ENCODE data around the gene DNAJB12. TPM values are rescaled to one million over a fixed set of nuclear protein-coding genes. Genes with fewer than 3 reads are reported as not detected.

Gene DNAJB12
- total RNA-seq, 2 donors from 2014 or later = 24.5 to 36.8 TPM

DNA sequence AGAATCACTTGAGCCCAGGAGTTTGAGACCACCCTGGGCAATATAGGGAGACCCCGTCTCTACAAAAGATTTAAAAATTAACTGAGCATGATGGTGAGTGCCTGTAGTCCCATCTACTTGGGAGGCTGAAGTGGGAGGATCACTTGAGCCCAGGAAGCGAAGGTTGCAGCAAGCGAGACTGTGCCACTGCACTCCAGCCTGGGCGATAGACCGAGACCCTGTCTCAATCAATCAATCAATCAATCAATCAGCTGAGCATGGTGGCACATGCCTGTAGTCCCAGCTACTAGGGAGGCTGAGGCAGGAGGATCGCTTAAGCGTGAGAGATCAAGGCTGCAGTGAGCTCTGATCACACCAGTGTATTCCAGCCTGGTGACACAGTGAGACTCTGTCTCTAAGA lies 40.5 kb downstream of the DNAJB12 start:
- H3K9me3 ChIP-seq = no peaks in the 10 kb centered on the region
- H3K27ac ChIP-seq = no peak overlapping the region
- no peak overlapping the region for H3K4me3 ChIP-seq
- DNase-seq (ENCODE audit: low spot score) = no peak
- TF ChIP-seq, protein P1, sequence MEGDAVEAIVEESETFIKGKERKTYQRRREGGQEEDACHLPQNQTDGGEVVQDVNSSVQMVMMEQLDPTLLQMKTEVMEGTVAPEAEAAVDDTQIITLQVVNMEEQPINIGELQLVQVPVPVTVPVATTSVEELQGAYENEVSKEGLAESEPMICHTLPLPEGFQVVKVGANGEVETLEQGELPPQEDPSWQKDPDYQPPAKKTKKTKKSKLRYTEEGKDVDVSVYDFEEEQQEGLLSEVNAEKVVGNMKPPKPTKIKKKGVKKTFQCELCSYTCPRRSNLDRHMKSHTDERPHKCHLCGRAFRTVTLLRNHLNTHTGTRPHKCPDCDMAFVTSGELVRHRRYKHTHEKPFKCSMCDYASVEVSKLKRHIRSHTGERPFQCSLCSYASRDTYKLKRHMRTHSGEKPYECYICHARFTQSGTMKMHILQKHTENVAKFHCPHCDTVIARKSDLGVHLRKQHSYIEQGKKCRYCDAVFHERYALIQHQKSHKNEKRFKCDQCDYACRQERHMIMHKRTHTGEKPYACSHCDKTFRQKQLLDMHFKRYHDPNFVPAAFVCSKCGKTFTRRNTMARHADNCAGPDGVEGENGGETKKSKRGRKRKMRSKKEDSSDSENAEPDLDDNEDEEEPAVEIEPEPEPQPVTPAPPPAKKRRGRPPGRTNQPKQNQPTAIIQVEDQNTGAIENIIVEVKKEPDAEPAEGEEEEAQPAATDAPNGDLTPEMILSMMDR (IDR thresholded peaks at IDR 0.05) = no peak
- H3K36me3 ChIP-seq = no peaks in the 10 kb centered on the region
- peaks cover 2 to 67% of the 10 kb centered on the region in 2 donors for H3K4me1 ChIP-seq
- no peaks in the 10 kb centered on the region for H3K27me3 ChIP-seq

DNA sequence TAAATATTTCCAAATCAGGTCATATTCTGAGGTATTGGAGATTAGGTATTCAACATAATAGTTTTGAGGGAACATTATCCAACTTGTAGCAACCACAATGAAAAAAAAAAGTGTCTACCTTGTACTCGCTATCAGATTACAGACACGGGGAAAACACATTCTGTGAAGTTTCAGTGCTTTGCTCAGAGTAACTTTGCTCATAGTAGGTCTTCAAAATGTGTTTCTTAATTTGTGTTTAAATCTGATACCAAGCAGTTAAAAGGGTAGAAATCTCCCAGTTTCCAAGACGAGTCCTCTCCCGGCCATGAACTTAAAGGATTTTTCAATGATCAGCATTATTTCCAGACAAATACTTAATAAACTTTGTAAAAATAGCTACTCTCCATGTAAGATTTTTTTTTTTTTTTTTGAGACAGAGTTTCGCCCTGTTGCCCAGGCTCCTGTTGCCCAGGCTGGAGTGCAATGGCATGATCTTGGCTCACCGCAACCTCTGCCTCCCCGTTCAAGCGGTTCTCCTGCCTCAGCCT lies 41.8 kb downstream of the DNAJB12 start:
- DNase-seq (ENCODE audit: low spot score) = no peak
- H3K4me3 ChIP-seq = no peak overlapping the region
- no peaks in the 10 kb centered on the region for H3K9me3 ChIP-seq
- no peak overlapping the region for H3K27ac ChIP-seq
- no peaks in the 10 kb centered on the region for H3K36me3 ChIP-seq
- H3K4me1 ChIP-seq = peaks cover 2 to 67% of the 10 kb centered on the region in 2 donors
- H3K27me3 ChIP-seq = no peaks in the 10 kb centered on the region
- TF ChIP-seq, protein P1 (IDR thresholded peaks at IDR 0.05) = no peak

DNA sequence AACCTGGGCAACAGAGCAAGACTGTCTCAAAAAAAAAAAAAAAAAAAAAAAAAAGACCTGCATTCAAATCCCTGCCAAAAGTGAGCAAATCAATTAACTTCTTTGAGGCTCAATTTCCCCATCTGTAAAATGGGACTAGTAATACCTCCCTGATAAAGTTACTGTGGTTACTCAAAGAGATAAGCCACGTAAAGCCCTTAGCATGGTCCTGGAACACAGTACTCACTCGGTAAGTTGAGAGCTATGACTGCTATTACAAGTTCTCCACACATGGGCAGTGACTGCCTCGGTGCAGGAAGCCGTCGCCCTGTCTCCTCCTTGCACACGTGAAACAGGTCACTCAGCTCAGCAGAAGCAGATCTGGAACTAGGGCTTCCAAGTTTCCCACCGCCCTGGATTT lies 43.1 kb downstream of the DNAJB12 start:
- peaks cover 2 to 68% of the 10 kb centered on the region in 2 donors for H3K4me1 ChIP-seq
- TF ChIP-seq, protein P1 (IDR thresholded peaks at IDR 0.05) = no peak
- no peaks in the 10 kb centered on the region for H3K36me3 ChIP-seq
- no peak overlapping the region for H3K27ac ChIP-seq
- no peaks in the 10 kb centered on the region for H3K9me3 ChIP-seq
- no peak overlapping the region for H3K4me3 ChIP-seq
- DNase-seq (ENCODE audit: low spot score) = no peak
- H3K27me3 ChIP-seq = no peaks in the 10 kb centered on the region

DNA sequence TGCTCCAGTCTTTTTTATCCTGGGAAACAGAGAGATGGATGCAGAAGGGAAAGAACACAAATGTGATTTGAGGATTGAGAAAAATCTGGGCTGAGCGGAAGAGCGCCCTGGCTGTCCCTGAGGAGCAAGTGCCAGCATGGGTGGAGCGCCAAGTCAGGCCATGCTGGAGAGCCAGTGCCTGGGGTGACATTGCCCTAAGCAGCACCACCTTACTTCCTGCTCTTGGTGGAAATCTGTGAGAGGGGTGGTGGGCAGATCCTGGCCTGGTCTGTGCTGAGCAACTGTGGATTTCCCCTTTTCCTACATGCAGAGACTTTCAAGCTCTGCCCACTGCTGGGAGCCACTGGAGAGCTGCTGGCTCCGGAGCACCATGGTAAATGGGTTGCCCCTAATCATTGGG lies 44.1 kb downstream of the DNAJB12 start:
- no peaks in the 10 kb centered on the region for H3K27me3 ChIP-seq
- TF ChIP-seq, protein P1 (IDR thresholded peaks at IDR 0.05) = no peak
- H3K9me3 ChIP-seq = no peaks in the 10 kb centered on the region
- no peaks in the 10 kb centered on the region for H3K36me3 ChIP-seq
- H3K4me1 ChIP-seq = peaks cover 0 to 67% of the 10 kb centered on the region in 2 donors
- peak overlapping the region; percentile 84 to 87 for H3K27ac ChIP-seq
- H3K4me3 ChIP-seq = no peak overlapping the region
- DNase-seq (ENCODE audit: low spot score) = no peak

DNA sequence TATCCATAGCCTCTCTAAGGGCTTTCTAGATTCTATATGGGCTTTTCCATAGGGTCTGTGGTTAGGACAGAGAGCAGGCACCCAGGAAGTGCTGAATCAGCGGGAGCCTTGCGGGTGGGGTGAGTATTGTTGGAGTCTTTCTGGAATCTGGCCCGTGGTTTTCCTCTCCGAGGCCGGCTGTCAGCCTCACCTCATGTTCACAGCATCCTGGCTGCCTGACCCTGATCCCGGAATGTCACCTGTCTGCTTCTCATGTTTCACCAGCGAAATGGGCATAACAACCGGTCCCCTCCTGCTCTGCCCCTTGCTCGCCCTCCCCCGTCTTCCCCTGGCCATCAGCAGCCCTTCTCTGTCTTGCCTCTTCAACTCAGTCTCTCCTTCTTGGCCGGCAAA lies 44.5 kb downstream of the DNAJB12 start:
- TF ChIP-seq, protein P1 (IDR thresholded peaks at IDR 0.05) = no peak
- no peak for DNase-seq (ENCODE audit: low spot score)
- Histone ChIP-seq H3K36me3 (no peaks in the 10 kb centered on the region), H3K4me3 (no peak overlapping the region), H3K4me1 (peaks cover 0 to 67% of the 10 kb centered on the region in 2 donors), H3K27ac (peak overlapping the region; percentile 84 to 87), H3K9me3 (no peaks in the 10 kb centered on the region), H3K27me3 (no peaks in the 10 kb centered on the region)
